ENCODE results near the gene DNM1.
"Not testable (repeated sequence)": the region's sequence is repeated elsewhere in the genome, so short reads cannot be mapped to it uniquely, and the experiment has no call there.

DNM1 gene

GRCh38 chr9:128226412-128226801, 23.2 kb downstream of the DNM1 start:
- DNase-seq = no peak

GRCh38 chr9:128230897-128231296, 27.7 kb downstream of the DNM1 start:
- DNase-seq = not testable (repeated sequence)

- no peak for DNase-seq
Measured at GRCh38 chr9:128231638-128232527, 28.7 kb downstream of the DNM1 start.

DNA sequence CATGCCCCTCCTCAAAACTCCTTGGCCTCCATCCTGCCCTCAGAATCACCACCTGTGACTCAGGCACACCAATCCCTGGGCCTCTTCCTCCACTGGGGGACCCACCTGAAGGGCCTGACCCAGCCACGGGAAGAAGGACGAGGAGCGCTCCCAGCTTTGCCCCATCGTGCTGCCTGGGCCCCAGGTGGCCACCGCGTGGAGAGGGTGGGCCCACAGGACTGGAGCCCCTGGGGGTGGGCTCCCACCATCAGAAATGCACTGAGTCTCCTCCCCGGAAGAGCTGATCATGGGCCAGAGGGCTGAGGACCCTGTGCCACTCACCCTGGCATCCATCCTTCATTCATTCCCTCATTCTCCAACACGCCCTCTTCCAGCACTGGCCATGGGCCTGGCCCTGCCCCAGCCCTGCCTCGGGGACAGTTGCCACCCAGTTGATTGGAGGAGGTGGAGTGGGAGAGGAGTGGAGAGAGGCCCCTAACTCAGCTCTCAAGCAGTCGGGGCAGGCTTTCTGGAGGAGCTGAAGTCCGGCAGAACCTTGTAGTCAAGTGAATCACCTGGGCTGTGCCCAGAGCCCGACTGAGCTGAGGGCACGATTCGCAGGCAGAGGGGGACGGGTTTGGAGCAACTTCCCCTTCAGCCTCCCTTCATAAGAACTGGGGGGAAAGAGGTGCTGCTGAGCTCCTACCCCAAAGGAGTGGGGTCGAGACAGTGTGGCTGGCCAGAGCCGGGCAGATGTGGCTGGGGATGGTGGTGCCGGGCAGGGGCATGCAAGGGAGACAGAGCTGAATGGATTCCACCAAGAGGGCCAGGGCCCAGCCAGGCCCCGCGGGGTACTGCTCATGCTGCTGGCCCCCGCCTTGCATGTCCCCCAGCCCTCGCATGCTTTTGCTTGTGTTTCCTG, 29.6 kb downstream of the DNM1 start:
- DNase-seq = no peak

GRCh38 chr9:128233817-128234406, 30.7 kb downstream of the DNM1 start:
- no peak for DNase-seq

DNA sequence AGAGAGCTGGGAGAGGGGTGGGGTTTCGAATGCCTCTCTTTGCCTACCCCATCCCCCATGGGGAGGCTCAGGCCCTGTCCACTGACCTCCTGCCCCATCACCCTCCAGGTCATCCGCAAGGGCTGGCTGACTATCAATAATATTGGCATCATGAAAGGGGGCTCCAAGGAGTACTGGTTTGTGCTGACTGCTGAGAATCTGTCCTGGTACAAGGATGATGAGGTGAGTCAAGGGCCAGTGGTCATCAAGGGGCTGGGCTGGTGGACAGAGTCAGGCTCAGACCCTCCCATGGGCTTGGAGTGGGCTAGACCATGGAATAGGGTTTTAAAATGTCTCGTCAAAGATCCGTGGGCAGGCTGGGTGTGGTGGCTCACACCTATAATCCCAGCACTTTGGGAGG, 38.9 kb downstream of the DNM1 start:
- DNase-seq = no peak

DNA sequence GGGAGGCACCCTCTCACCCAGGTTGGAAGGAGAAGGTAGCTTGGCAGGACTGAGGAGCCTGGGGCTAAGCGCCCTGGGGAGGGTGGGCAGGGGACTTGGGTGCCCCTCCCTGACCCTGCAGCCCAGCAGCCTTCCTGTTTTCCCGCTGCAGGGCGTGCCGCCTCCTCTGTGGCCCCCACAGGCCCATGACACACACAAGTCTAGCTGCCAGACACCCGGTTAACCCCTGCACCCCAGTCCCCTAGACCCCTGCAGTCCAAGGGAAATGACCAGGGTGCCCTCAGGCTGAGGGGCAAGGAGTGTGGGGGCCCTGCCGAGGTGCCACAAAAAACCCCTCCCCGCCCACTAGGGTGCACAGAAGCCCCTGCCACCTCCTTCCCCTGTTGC, 39.6 kb downstream of the DNM1 start:
- DNase-seq = no peak

GRCh38 chr9:128243215-128244018, 40.2 kb downstream of the DNM1 start:
- DNase-seq = no peak

GRCh38 chr9:128244091-128244836, 41.1 kb downstream of the DNM1 start:
- no peak for DNase-seq

GRCh38 chr9:128244837-128245231, 41.7 kb downstream of the DNM1 start:
- no peak for DNase-seq

DNA sequence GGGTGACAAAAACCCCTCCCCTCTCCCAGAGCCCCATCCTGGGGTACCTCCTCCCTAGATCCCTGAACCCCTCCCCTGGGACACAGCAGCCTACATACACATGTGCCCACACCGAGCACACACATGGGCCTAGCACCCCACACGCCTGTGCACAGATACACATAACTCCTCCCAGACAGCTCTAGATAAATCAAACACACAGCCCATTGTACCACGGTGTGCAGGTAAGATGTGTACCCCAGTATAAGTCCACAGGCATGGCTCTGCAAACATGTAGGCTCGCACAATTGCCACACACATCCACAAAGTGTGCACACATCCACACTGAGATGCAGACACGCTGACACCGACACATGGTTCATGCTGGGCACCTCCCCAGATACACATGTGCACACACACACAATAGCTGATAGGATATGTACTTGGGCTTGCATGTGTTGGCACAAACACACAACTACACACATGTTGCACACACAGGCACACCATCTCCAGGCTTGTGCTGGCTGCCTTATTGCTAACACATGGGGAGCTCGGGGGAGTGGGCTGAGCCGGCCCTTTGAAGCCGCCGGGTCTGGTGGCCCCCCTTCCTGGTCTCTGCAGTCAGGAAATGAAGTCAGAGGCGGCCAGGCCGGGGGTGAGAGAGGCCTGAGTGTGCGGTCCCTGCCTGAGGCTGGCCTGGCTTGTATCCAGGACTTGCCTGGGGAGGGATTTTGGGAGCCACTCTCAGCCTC, 42.4 kb downstream of the DNM1 start:
- no peak for DNase-seq

DNA sequence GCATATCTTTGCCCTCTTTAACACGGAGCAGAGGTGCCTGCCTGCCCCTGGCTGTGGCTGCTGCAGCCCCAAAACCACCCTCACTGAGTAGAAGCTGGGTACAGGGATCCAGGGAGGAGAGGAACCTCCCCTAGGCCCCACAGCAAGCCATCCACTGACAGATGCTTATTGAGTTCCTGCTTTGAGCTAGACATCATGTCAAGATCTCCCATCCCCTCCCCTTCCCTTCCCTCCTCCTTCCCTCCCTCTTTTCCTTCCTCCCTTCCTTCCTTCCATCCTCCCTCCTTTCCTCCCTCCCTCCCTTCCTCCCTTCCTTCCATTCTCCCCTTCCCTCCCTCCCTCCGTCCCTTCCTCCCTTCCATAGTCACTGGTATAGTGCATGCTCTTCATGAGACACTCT, 43.3 kb downstream of the DNM1 start:
- DNase-seq = no peak

DNA sequence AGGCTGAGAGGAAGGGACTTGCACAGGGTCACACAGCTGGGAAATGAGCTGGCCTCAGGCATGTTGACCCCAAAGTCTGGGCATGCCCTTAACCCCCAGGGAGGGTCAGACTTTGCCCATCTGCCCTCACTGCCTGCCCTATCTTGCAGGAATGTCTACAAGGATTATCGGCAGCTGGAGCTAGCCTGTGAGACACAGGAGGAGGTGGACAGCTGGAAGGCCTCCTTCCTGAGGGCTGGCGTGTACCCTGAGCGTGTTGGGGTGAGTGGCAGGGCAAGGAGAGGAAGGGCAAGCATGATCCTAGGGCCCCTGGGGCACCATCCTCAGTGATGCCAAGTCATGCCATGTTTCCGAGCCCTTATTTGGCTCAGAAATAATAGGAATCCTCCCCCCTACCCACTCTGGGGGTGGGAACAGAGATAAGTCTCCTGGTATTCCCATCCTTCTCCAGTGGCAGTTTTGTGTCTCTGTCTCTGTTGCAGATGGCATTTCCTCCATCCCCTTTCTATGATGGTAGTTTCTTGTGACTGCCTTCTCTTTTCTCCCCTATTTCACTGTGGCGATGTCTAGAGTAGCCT, 44.1 kb downstream of the DNM1 start:
- DNase-seq = no peak

DNA sequence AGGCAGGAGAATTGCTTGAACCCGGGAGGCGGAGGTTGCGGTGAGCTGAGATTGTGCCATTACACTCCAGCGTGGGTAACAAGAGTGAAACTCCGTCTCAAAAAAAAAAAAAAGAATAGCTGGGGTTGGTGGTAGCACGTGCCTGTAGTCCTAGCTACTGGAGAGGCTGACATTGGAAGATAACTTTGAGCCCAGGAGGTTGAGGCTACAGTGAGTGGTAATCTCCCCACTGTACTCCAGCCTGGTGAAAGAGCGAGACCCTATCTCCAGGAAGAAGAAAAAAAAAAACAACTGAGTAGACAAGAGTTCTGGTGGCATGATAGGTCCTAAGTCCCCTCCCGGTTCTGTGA, 46.4 kb downstream of the DNM1 start:
- no peak for DNase-seq

- DNase-seq = no peak
Measured at GRCh38 chr9:128249908-128250838, 47.0 kb downstream of the DNM1 start.

GRCh38 chr9:128250839-128251731, 47.9 kb downstream of the DNM1 start:
- no peak for DNase-seq

DNA sequence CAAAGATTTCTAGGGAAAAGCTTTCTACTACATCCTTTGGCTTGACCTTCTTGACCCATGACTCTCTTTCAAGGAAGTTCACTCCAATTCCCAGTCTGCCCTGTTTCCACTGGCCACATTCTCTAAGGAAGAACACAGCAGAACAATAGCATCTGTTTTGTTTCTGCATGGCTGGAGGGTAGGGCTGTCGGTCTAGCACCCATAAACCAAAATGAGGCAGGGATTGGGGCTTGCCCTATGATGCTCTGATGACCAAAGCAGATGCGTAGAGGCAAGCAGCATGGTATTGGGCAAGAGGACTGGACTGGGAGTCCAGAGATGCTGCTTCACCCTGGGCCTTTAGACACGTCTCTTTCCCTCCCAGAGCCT, 48.5 kb downstream of the DNM1 start:
- DNase-seq = no peak

DNA sequence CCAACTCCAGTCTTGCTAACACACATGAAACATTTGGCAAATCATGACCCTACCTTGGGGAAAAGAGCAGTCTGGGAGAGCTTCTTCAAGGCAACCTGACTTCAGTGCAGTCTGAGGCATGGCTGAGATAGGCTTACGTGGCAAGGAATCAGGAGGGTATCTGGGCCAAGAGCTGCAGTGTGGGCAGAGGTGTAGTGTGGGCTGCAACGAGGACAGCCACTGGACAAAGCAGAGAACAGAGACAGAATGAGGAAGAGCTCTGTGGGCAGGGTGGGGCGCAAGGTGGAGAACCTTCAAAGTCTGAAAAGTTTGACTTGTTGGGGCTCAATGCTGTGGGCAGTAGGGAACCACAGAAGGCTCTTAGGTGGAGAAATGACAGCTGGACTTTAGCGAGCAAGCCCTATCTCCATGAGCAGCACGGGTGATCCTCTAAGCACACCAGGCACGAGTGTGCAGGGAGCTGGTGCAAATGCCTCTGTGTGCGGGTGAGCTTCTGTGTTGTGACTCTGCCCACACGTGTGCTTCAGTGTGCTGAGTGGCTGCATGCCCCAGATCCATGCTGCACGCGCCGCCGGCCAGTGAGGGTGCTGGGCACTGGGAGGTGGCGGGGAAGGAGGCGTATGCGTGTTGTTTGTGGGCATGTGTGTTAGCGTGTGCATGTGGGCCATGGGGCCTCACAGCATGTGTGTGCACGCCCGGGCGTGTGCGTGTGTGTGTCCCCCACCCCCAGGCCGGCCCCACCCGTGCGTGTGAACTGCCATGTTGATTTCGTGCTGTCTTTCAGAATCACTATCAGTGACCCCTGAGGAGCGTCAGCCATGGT, 49.3 kb downstream of the DNM1 start:
- no peak for DNase-seq
